Measurements from ENCODE around the gene ACBD3.

ACBD3 gene

GRCh38 chr1:226187380-226187779, 839 bp upstream of the ACBD3 start:
- Histone ChIP-seq H3K27ac (ENCODE audit: low read length) (peak overlapping the region; percentile 86), H3K9ac (ENCODE audit: low read depth, low read length) (peak overlapping the region; percentile 92), H3K4me3 (ENCODE audit: low read depth in 1 of 2, low read length in 2 of 2) (peak overlapping the region; percentile 57 to 99), H3K36me3 (ENCODE audit: insufficient read depth, low read length) (no peaks in the 10 kb centered on the region; the same call in none of the 2 replicates), H2AFZ (ENCODE audit: low read depth, low read length) (peak overlapping the region; percentile 91), H3K9me3 (ENCODE audit: insufficient read depth, low read length, severe bottlenecking) (no peaks in the 10 kb centered on the region), H3K79me2 (ENCODE audit: insufficient read depth, low read length) (peaks cover 49% of the 10 kb centered on the region), H3K4me1 (ENCODE audit: insufficient read depth, low read length) (peaks cover 35% of the 10 kb centered on the region), H4K20me1 (ENCODE audit: insufficient read depth, low read length) (no peaks in the 10 kb centered on the region), H3K27me3 (ENCODE audit: insufficient read depth, low read length, poor library complexity) (no peaks in the 10 kb centered on the region), H3K4me2 (ENCODE audit: insufficient read depth, low read length) (peak overlapping the region; percentile 82)
- ATAC-seq (ENCODE audit: insufficient read depth, low read depth) = no peak
- TF ChIP-seq, protein P1, sequence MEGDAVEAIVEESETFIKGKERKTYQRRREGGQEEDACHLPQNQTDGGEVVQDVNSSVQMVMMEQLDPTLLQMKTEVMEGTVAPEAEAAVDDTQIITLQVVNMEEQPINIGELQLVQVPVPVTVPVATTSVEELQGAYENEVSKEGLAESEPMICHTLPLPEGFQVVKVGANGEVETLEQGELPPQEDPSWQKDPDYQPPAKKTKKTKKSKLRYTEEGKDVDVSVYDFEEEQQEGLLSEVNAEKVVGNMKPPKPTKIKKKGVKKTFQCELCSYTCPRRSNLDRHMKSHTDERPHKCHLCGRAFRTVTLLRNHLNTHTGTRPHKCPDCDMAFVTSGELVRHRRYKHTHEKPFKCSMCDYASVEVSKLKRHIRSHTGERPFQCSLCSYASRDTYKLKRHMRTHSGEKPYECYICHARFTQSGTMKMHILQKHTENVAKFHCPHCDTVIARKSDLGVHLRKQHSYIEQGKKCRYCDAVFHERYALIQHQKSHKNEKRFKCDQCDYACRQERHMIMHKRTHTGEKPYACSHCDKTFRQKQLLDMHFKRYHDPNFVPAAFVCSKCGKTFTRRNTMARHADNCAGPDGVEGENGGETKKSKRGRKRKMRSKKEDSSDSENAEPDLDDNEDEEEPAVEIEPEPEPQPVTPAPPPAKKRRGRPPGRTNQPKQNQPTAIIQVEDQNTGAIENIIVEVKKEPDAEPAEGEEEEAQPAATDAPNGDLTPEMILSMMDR (IDR thresholded peaks at IDR 0.05; ENCODE audit: borderline replicate concordance, extremely low read depth, low read length, poor library complexity, severe bottlenecking) = no peak
- TF ChIP-seq EZH2 (IDR thresholded peaks at IDR 0.05; ENCODE audit: borderline replicate concordance, low read depth, low read length, severe bottlenecking) = no peak
- no peak for DNase-seq

DNA sequence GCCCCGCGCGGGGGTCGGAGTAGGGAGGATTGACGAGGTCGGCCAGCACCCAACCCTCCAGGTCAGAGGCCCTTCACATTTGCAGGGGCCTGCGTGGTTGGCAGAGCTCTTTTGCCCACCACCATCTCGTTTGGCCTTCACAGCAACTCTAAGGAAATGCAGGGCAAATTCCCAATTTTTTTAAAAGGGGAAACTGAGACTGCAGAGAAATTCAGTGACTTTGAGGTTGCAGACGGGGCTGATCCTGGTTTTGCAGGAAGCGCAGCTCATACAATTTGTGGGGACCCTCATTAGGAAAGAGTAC, 430 bp upstream of the ACBD3 start:
- no peaks in the 10 kb centered on the region for H3K9me3 ChIP-seq (ENCODE audit: insufficient read depth, low read length, severe bottlenecking)
- ATAC-seq (ENCODE audit: insufficient read depth, low read depth) (no peak), DNase-seq (no peak)
- TF ChIP-seq EZH2 (IDR thresholded peaks at IDR 0.05; ENCODE audit: borderline replicate concordance, low read depth, low read length, severe bottlenecking) = no peak
- TF ChIP-seq, protein P1 (IDR thresholded peaks at IDR 0.05; ENCODE audit: borderline replicate concordance, extremely low read depth, low read length, poor library complexity, severe bottlenecking) = no peak
- peak overlapping the region; percentile 86 for H3K27ac ChIP-seq (ENCODE audit: low read length)
- peak overlapping the region; percentile 92 for H3K9ac ChIP-seq (ENCODE audit: low read depth, low read length)
- no peaks in the 10 kb centered on the region; the same call in none of the 2 replicates for H3K36me3 ChIP-seq (ENCODE audit: insufficient read depth, low read length)
- H4K20me1 ChIP-seq (ENCODE audit: insufficient read depth, low read length) = no peaks in the 10 kb centered on the region
- H2AFZ ChIP-seq (ENCODE audit: low read depth, low read length) = peak overlapping the region; percentile 91
- H3K27me3 ChIP-seq (ENCODE audit: insufficient read depth, low read length, poor library complexity) = no peaks in the 10 kb centered on the region
- H3K4me1 ChIP-seq (ENCODE audit: insufficient read depth, low read length) = peaks cover 38% of the 10 kb centered on the region
- peaks cover 53% of the 10 kb centered on the region for H3K79me2 ChIP-seq (ENCODE audit: insufficient read depth, low read length)
- peak overlapping the region; percentile 57 to 99 for H3K4me3 ChIP-seq (ENCODE audit: low read depth in 1 of 2, low read length in 2 of 2)
- H3K4me2 ChIP-seq (ENCODE audit: insufficient read depth, low read length) = peak overlapping the region; percentile 82

- Histone ChIP-seq H4K20me1 (ENCODE audit: insufficient read depth, low read length) (peaks cover 3% of the 10 kb centered on the region; the same call in 1 of the 2 replicates), H3K36me3 (ENCODE audit: insufficient read depth, low read length) (peaks cover 9% of the 10 kb centered on the region), H3K4me1 (ENCODE audit: insufficient read depth, low read length) (peaks cover 43% of the 10 kb centered on the region), H3K9me3 (ENCODE audit: insufficient read depth, low read length, severe bottlenecking) (no peaks in the 10 kb centered on the region), H3K4me3 (ENCODE audit: low read depth in 1 of 2, low read length in 2 of 2) (peak overlapping the region; percentile 57 to 99), H3K27ac (ENCODE audit: low read length) (peak overlapping the region; percentile 86), H3K79me2 (ENCODE audit: insufficient read depth, low read length) (peaks cover 68% of the 10 kb centered on the region), H3K27me3 (ENCODE audit: insufficient read depth, low read length, poor library complexity) (no peaks in the 10 kb centered on the region), H3K4me2 (ENCODE audit: insufficient read depth, low read length) (peak overlapping the region; percentile 82), H2AFZ (ENCODE audit: low read depth, low read length) (no peak overlapping the region), H3K9ac (ENCODE audit: low read depth, low read length) (peak overlapping the region; percentile 92)
- no peak for ATAC-seq (ENCODE audit: insufficient read depth, low read depth)
- TF ChIP-seq, protein P1 (IDR thresholded peaks at IDR 0.05; ENCODE audit: borderline replicate concordance, extremely low read depth, low read length, poor library complexity, severe bottlenecking) = no peak
- TF ChIP-seq EZH2 (IDR thresholded peaks at IDR 0.05; ENCODE audit: borderline replicate concordance, low read depth, low read length, severe bottlenecking) = no peak
- DNase-seq = no peak
Observed at GRCh38 chr1:226185141-226186036, 1.2 kb downstream of the ACBD3 start.
